GM19438 (cell line): ENCODE results near the gene PKD1L1.

Experiments used
- ATAC-seq: cut with Tn5 transposase; IDR thresholded peaks from one replicate; pipeline ENCODE4 v1.9.1; 2021; ENCODE audit warnings: low read depth; ENCODE audit not compliant: unreplicated experiment

Gene PKD1L1

DNA sequence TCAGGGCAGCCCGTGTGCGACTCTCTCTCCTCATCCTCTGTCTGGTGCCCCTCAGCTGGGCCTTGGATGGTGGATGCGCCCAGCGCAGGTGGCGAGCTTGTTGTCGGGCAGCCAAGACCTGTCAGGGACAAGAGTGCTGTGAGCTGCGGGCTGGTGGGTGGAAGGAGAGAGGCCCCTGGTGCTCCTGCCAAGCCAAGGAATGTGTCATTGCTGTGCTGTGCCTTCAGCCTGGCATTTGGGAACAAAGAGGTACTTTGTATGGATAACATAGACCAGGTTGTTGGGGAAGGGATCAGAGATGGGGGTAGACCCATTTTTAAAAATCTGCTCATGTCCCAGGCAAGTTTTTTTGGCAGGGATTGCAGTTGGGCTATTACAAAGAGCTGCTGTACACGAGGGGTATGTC lies 120.9 kb downstream of the PKD1L1 start:
- ATAC-seq = no peak

- ATAC-seq = no peak
Observed at GRCh38 chr7:47826754-47827153, 121.5 kb downstream of the PKD1L1 start.

DNA sequence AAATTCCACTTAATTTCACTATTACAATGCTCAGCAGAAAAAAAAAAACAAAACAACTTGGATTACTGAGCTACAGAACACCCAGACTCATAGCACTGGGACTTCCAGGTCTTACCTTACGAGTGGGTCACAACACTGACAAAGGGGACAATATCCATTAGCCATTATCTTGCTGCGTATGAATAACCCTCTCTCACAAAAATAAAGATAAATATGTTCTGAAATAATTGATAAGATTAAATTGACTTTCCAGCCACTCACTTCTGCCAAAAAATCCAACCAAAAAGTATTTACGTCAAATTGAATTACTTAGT lies 128.7 kb downstream of the PKD1L1 start:
- no peak for ATAC-seq

DNA sequence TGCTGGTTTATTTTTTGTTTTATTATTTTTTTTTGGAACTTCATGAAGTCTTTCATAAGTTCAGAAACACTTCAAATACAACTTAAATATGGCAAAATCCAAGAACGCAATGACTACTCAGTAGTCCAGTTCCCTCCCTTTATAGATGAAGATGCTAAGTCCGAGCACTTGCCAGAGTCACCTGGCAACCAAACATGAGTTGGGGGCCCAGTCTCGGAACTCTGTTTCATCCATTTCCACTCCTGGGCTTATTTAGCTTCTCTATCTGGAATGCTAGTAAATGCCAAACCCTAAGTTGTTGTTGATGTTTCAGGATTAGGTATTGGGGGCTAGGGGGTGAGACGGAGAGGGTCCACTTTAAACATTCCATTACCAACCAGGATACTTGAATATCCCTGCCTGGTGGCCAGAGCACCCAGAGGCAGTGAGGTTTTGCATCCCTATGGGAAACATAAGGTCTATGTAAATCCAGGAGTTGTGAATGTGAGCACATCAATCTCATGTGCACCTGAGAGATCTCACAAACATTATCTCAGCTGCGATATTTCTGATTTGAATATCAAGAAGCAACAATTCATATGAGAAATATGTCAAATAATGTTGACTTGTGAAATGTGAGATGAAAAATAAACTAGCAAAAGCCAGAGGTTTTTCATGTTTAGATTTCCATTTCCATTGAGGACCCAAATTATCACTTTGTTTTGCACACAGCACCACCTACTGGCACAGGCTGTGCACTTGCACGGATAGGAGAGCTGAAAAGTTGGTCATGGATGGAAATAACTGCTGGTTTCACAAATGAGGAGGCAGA lies 129.3 kb downstream of the PKD1L1 start:
- no peak for ATAC-seq

DNA sequence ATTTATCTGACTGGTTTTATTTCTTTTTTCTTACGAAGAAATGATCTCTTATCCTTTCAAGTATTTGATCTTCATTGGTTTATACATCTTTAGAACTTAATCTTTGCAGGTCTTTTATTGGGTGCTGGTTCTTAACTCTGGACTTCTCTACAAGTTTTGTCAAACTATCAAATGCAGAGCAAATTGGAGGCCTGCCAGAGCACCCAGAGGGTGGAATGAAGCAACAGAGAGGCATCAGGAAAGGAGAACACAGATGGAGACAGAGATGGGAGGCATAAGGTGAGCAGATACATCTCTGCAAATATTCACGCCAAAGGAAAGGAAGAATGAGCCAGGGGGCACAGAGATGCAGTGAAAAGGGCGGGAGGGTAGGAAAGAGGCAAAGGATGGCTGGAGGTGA lies 130.3 kb downstream of the PKD1L1 start:
- ATAC-seq = no peak

DNA sequence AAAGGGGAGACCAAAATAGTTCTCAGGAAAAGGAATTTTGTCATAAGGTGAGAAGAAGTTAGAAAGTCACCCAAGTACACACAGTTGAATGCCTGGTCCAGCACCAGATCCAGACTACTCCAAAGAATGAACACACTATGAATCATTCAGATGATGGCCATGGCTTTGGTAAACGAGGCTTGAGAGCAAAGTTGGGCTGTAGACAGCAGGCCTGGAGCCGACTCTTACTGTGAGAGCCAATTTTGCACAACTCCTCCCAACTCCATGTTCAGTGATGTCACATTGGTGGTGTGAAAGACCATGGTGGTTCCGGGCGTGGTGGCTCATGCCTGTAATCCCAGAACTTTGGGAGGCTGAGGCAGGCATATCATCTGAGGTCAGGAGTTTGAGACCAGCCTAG lies 131.6 kb downstream of the PKD1L1 start:
- no peak for ATAC-seq

DNA sequence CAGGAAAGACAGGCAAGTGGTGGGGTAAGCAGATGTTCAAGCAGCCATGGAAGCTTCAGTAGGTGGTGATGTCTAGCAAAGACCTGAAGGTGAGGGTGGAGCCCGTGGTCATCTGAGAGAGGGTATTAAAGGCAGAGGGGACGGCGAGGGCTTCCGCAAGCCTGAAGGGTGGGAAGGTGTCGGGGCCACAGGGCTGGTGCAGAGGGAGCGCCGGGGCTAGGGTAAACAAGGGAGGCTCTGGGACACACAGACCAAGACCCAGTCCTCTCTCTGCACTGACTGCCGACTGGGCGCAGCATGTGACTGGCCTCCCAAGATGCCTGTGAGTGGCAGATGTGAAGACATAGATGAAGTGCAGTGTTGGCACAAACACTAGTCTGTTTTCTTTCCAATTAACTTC lies 132.4 kb downstream of the PKD1L1 start:
- ATAC-seq = no peak

- no peak for ATAC-seq
Observed at GRCh38 chr7:47814905-47815613, 133.2 kb downstream of the PKD1L1 start.

GRCh38 chr7:47813620-47814260 lies 134.5 kb downstream of the PKD1L1 start:
- no peak for ATAC-seq

DNA sequence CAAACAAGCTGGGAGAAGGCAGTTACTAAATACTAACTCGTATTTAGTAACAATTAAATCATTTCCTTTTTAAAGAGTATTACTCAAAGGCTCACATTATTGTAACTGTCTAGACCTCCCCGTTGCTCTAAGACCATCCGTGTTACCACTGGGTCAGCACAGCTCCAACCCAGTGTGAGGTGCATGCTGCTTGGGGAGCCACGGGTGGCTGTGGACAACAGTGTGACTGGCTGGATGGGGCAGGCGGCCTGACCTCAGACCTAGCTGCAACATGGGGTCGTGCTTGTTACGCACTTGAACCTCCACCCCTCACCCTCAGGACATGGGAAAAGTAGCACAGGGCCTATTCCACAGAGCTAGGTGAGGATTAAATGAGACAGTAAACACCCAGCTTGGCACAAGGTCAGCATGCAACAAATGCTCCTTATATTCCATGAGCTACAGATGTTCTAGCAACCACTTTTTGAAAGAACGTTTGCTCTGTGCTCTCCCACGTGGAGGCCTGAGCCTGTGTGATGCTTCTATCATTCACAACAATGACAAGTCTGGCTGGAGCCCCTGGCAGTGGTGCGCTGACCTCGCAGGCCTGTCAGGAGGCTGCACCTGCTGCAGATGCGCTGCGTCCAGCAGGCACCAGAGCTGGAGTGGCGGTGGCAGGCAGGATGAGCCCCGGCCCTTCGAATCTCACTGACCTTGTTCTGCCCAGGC lies 135.7 kb downstream of the PKD1L1 start:
- no peak for ATAC-seq

DNA sequence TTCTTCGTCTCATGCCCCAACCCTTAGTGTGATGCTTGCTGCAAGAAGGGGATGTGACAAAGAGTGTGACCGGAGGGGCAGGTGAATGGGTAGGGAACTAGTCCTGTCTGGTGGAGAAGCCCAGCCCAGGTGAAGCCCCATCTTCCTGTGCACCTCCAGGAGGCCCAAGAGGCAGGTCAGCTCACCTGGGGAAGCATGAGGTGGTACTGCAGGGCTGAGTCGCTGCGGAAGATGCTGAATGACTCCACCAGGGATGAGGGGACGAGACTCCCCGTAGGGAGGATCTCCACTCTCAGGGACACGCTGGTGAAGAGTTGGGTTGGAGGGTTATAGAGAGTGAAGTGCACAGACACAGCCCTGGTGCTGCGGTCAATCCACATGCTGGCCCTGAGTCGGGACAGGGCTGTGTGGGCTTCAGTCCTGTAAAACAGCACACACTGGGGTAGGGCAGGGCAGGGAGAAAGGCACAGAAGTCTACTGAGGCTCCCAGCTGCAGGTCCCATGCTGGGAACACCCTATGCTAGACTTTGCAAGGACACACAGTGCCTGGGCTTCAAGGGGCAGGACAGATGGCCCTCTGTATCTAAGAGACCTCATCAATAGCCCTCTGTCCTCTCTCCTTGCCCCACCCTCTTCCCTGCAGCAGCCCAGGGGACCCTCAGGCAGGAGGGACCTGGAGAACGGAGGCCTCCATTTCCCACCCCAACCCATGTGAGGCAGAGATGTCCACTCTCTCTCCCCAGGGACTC lies 136.5 kb downstream of the PKD1L1 start:
- no peak for ATAC-seq

GRCh38 chr7:47809387-47809786 lies 138.9 kb downstream of the PKD1L1 start:
- ATAC-seq = no peak

DNA sequence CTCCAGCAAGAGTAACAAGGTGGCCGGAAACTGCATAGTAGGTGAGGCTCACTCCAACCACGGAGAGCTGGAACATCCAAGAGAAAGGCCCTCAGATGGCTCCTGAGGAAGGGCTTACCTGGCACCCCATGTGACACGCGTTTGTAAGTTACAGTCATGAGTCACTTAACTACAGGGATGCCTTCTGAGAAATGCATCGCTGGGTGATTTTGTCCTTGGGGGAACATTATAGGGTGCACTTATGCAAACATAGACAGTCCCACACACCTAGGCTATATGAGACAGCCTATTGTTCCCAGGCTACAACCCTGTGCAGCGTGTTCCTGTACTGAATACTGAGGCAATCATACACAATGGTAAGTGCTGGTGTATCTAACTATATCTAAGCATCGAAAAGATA lies 139.9 kb downstream of the PKD1L1 start:
- ATAC-seq = no peak

GRCh38 chr7:47807756-47808155 lies 140.5 kb downstream of the PKD1L1 start:
- no peak for ATAC-seq

- ATAC-seq = no peak
Observed at GRCh38 chr7:47807126-47807525, 141.1 kb downstream of the PKD1L1 start.

- no peak for ATAC-seq
Observed at GRCh38 chr7:47806701-47807103, 141.6 kb downstream of the PKD1L1 start.

DNA sequence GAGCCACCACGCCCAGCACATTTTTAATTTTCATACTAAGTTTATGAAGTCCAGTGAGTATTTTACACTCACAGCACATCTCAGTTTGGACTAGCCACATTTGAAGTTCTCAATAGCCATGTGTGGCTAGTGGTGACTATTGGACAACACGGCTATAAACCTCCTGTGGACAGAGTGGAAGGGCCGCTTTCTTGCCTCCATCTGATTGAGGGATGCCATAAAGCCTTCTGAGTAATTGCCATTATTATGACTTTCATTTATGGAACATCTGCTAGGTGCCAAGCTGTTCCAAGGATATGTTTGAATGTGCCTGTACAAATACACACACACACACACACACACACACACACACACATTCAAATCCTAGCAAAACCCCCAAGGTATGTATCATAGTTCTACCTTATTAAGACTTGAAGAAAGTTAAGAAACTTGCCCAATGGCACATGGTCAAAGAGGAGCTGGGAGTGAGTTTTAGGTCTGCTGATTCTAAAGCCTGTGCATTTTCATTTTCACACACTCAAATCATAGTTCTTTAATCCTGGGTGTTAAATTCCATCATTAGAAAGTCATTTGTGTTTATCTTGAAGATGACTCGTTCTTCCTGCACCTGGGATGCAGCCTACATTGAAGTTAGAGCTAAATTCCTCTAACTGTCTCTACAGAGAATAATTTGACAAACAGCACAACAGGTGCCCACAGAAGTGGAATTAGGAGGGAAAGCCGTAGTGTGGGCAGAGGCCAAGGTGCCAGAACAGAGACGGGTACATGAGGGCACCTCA lies 143.3 kb downstream of the PKD1L1 start:
- no peak for ATAC-seq

DNA sequence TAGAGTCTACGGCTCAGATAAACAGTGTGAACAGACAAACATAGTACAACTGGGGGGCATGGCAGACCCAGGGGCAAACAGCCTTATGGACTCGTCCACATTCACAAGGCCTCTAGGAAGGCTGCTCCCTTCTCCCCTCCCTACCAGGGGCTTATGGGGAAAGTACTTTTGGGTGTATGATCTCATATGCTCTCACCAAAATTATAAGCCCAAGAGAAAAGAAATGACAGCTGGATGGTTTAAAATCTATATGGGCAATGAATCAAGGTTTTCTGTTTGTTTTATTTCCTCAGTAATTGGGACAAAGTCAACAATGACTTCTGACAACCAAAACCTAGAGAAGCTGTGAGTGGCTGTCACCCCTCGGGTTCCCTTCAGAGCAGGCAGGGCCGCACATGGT lies 144.4 kb downstream of the PKD1L1 start:
- no peak for ATAC-seq

- ATAC-seq = no peak
Observed at GRCh38 chr7:47803025-47803424, 145.2 kb downstream of the PKD1L1 start.

DNA sequence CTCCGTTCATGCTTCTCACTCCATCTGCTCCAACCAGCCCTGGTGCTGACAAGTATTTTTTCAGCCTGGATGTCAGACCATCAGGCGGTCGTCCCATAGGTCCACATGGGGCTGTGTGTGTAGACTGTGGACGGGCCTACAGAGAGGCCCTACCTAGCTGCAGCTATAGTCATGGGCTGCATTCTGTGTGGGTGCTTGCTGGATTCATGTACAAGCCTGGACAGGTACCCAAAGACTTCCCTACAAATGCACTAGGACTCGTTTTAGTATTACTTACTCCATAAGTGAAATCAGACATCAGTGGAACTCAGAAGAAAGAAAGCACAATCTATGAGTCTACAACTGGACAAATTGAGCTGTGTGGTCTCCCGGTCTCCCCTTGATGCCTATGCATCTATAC lies 146.8 kb downstream of the PKD1L1 start:
- ATAC-seq = no peak
